Liver (tissue), 9 donors: Measurements from ENCODE around the gene DYNLT3. TPM values are rescaled to one million over a fixed set of nuclear protein-coding genes. Genes with fewer than 3 reads are reported as not detected.

Experiments used
- DNase-seq: peaks from one replicate; pipeline ENCODE4 v3.0.0-alpha.2; 2017; ENCODE audit warnings: low spot score
- H3K27ac ChIP-seq, 2 donors: one replicate each; pipeline ENCODE4 v1.7.0; 2013; ENCODE audit warnings: inconsistent platforms in 2 of 2, low read length in 2 of 2, control low read depth in 1 of 2, low read depth in 1 of 2, mild to moderate bottlenecking in 1 of 2
- H3K27me3 ChIP-seq, 4 donors: one replicate each; pipeline versions ENCODE4 v1.6.1 to v1.7.0; 2013; ENCODE audit warnings: low read length in 3 of 4, inconsistent platforms in 1 of 4, mild to moderate bottlenecking in 1 of 4, moderate library complexity in 1 of 4; ENCODE audit not compliant: control insufficient read depth in 4 of 4, insufficient read depth in 4 of 4
- H3K36me3 ChIP-seq, 4 donors: one replicate each; pipeline versions ENCODE4 v1.6.1 to v1.7.0; 2013; ENCODE audit warnings: low read length in 3 of 4, mild to moderate bottlenecking in 3 of 4, low read depth in 1 of 4, moderate library complexity in 1 of 4; ENCODE audit not compliant: control insufficient read depth in 4 of 4, insufficient read depth in 3 of 4
- H3K4me1 ChIP-seq, 4 donors: one replicate each; pipeline versions ENCODE4 v1.6.1 to v1.7.0; 2013; ENCODE audit warnings: low read length in 3 of 4, mild to moderate bottlenecking in 3 of 4, moderate library complexity in 1 of 4; ENCODE audit not compliant: control insufficient read depth in 4 of 4, insufficient read depth in 4 of 4
- H3K4me3 ChIP-seq, 3 donors: one replicate each; pipeline versions ENCODE4 v1.6.1 to v1.7.0; 2013; ENCODE audit warnings: low read length in 3 of 3, control low read depth in 1 of 3, low read depth in 1 of 3, mild to moderate bottlenecking in 1 of 3
- H3K9ac ChIP-seq, 2 donors: one replicate each; pipeline ENCODE4 v1.7.0; 2013; ENCODE audit warnings: low read length in 2 of 2, mild to moderate bottlenecking in 2 of 2, moderate library complexity in 2 of 2, control low read depth in 1 of 2, low read depth in 1 of 2
- H3K9me3 ChIP-seq, 4 donors: one replicate each; pipeline versions ENCODE4 v1.6.1 to v1.7.0; 2013; ENCODE audit warnings: low read length in 3 of 4; ENCODE audit not compliant: control insufficient read depth in 4 of 4
- ATF3 ChIP-seq: IDR thresholded peaks from 2 replicates; pipeline ENCODE4 v1.6.1; 2016; ENCODE audit warnings: antibody characterized with exemption
- CTCF ChIP-seq: fragments of 150-350 bp; IDR thresholded peaks from 2 replicates; pipeline ENCODE4 v1.5.1; 2017; ENCODE audit warnings: improper control_type of control experiment, low read depth, low read length; ENCODE audit not compliant: missing input control
- EGR1 ChIP-seq, 2 donors: IDR thresholded peaks; 2 replicates each; pipeline ENCODE4 v1.6.1; 2016 to 2018; ENCODE audit warnings: antibody characterized with exemption in 2 of 2, low read depth in 2 of 2
- FOXA1 ChIP-seq: IDR thresholded peaks from 2 replicates; pipeline ENCODE4 v1.6.1; 2016; ENCODE audit warnings: antibody characterized with exemption
- FOXA2 ChIP-seq: IDR thresholded peaks from 2 replicates; pipeline ENCODE4 v1.6.1; 2016; ENCODE audit warnings: antibody characterized with exemption
- GABPA ChIP-seq, 2 donors: IDR thresholded peaks in 1 of 2; conservative IDR thresholded peaks in 1 of 2; 2 replicates each; pipeline ENCODE4 v1.6.1; 2016; ENCODE audit warnings: antibody characterized with exemption in 2 of 2, mild to moderate bottlenecking in 1 of 2, moderate library complexity in 1 of 2
- HNF4A ChIP-seq, 2 donors: conservative IDR thresholded peaks; 2 replicates each; pipeline ENCODE4 v1.6.1; 2016; ENCODE audit warnings: antibody characterized with exemption in 2 of 2, mild to moderate bottlenecking in 2 of 2
- HNF4G ChIP-seq: IDR thresholded peaks from 2 replicates; pipeline ENCODE4 v1.6.1; 2016; ENCODE audit warnings: antibody characterized with exemption
- JUND ChIP-seq, 2 donors: IDR thresholded peaks; 2 replicates each; pipeline ENCODE4 v1.6.1; 2016; ENCODE audit warnings: antibody characterized with exemption in 2 of 2
- MAX ChIP-seq: IDR thresholded peaks from 2 replicates; pipeline ENCODE4 v1.6.1; 2016; ENCODE audit warnings: antibody characterized with exemption
- NR2F2 ChIP-seq: IDR thresholded peaks from 2 replicates; pipeline ENCODE4 v1.6.1; 2016; ENCODE audit warnings: antibody characterized with exemption
- RAD21 ChIP-seq, 2 donors: IDR thresholded peaks; 2 replicates each; pipeline ENCODE4 v1.6.1; 2016; ENCODE audit warnings: antibody characterized with exemption in 2 of 2, mild to moderate bottlenecking in 2 of 2
- REST ChIP-seq: IDR thresholded peaks from 2 replicates; pipeline ENCODE4 v1.6.1; 2016; ENCODE audit warnings: antibody characterized with exemption, mild to moderate bottlenecking
- RXRA ChIP-seq, 2 donors: IDR thresholded peaks; 2 replicates each; pipeline ENCODE4 v1.6.1; 2017 to 2018; ENCODE audit warnings: antibody characterized with exemption in 2 of 2, mild to moderate bottlenecking in 1 of 2
- SP1 ChIP-seq: IDR thresholded peaks from 2 replicates; pipeline ENCODE4 v1.6.1; 2018; ENCODE audit warnings: antibody characterized with exemption, mild to moderate bottlenecking
- TAF1 ChIP-seq: conservative IDR thresholded peaks from 2 replicates; pipeline ENCODE4 v1.6.1; 2016; ENCODE audit warnings: antibody characterized with exemption, mild to moderate bottlenecking
- YY1 ChIP-seq: IDR thresholded peaks from 2 replicates; pipeline ENCODE4 v1.6.1; 2016; ENCODE audit warnings: antibody characterized with exemption, mild to moderate bottlenecking
- ZBTB33 ChIP-seq: IDR thresholded peaks from 2 replicates; pipeline ENCODE4 v1.6.1; 2016; ENCODE audit warnings: antibody characterized with exemption
- WGBS: extraction: QIAGEN DNeasy Blood & Tissue Kit; methylation state at CpG from one replicate; pipeline ENCODE4 v1.1.7; 2013; 5-methylcytosine and 5-hydroxymethylcytosine counted together
- polyA plus RNA-seq, 2 donors: library from polyadenylated mRNA; stranded (reverse) in 1 of 2; unstranded in 1 of 2; fragments of 200-250 nt in 1 of 2; fragments of >200 nt in 1 of 2; fragmentation: Nextera tagmentation in 1 of 2; extraction: Ambion mirVana in 1 of 2; gene quantifications; one replicate each; pipeline versions ENCODE4 v1.2.1 to v1.2.3, GENCODE V29; 2013 to 2015
- total RNA-seq, 2 donors: library from RNA; depleted of rRNA; stranded (reverse); fragments of >200 nt; gene quantifications; one replicate each; pipeline ENCODE4 v1.2.3, GENCODE V29; 2014
- donor health status: healthy.
- donor health status: healthy.
- donor health status: healthy.
- donor health status: healthy.
- donor health status: healthy.

Gene DYNLT3
- total and polyA plus RNA-seq, 4 donors = 9.5 to 20.7 (median 13.4) TPM

GRCh38 chrX:37883196-37883595 is 35.8 kb upstream of the DYNLT3 start:
- no peak for DNase-seq
- Histone ChIP-seq H3K4me3 (no peak overlapping the region), H3K4me1 (peaks cover 0 to 14% (median 3%) of the 10 kb centered on the region in 4 donors), H3K36me3 (no peaks in the 10 kb centered on the region), H3K27ac (no peak overlapping the region), H3K9me3 (no peaks in the 10 kb centered on the region), H3K9ac (no peak overlapping the region), H3K27me3 (peaks cover 0 to 3% (median 0%) of the 10 kb centered on the region in 4 donors)
- 35% methylated on average over 2 of the region's 2 CpGs for WGBS
- TF ChIP-seq SP1 (no peak), HNF4A (conservative IDR thresholded peaks at IDR 0.05) (no peak), GABPA (IDR thresholded peaks at IDR 0.05 in 1 of 2, conservative IDR thresholded peaks at IDR 0.05 in 1 of 2) (no peak), CTCF (no peak), RAD21 (IDR thresholded peaks at IDR 0.05) (no peak), ATF3 (no peak), FOXA1 (no peak), TAF1 (no peak)

- H3K9ac ChIP-seq = no peak overlapping the region
Measured at GRCh38 chrX:37879692-37880091, 32.3 kb upstream of the DYNLT3 start.

More at GRCh38 chrX:37879692-37880091, 32.3 kb upstream of the DYNLT3 start:
- H3K27ac ChIP-seq = no peak overlapping the region
- peaks cover 0 to 3% (median 0%) of the 10 kb centered on the region in 4 donors for H3K27me3 ChIP-seq
- H3K9me3 ChIP-seq = no peaks in the 10 kb centered on the region
- H3K4me1 ChIP-seq = peaks cover 0 to 3% (median 3%) of the 10 kb centered on the region in 4 donors
- H3K36me3 ChIP-seq = no peaks in the 10 kb centered on the region
- DNase-seq = no peak
- no peak overlapping the region for H3K4me3 ChIP-seq
- TF ChIP-seq HNF4A (conservative IDR thresholded peaks at IDR 0.05) = no peak
- no peak for TF ChIP-seq FOXA1
- no peak for TF ChIP-seq HNF4G
- no peak for TF ChIP-seq YY1
- no peak for TF ChIP-seq NR2F2
- TF ChIP-seq EGR1 (IDR thresholded peaks at IDR 0.05; ENCODE audit: low read depth in 2 of 2) = no peak
- no peak for TF ChIP-seq RXRA (IDR thresholded peaks at IDR 0.05)
- TF ChIP-seq JUND (IDR thresholded peaks at IDR 0.05) = no peak
- no peak for TF ChIP-seq SP1
- no peak for TF ChIP-seq ZBTB33
- no peak for TF ChIP-seq GABPA (IDR thresholded peaks at IDR 0.05 in 1 of 2, conservative IDR thresholded peaks at IDR 0.05 in 1 of 2)
- no peak for TF ChIP-seq FOXA2
- TF ChIP-seq ATF3 = no peak
- TF ChIP-seq CTCF = no peak
- no peak for TF ChIP-seq TAF1
- TF ChIP-seq MAX = no peak
- TF ChIP-seq REST = no peak
- TF ChIP-seq RAD21 (IDR thresholded peaks at IDR 0.05) = no peak
- 91% methylated on average over 1 of the region's 1 CpG for WGBS
